ENCODE results near the gene MTG2.

MTG2 gene

DNA sequence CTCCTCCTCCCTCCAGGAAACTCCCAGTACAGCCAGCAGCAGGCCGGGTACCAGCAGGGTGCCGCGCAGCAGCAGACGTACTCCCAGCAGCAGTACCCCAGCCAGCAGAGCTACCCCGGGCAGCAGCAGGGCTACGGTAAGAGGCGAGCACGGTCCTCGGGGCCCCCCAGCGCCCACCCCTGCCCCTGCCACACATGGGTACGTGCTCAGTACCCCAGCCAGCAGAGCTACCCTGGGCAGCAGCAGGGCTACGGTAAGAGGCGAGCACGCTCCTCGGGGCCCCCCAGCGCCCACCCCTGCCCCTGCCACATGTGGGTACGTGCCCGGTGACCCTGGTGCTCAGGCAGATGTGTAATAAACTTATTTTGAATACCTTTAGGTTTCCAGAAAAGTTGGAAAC lies 10.2 kb upstream of the MTG2 start:
- TF ChIP-seq, protein P1, sequence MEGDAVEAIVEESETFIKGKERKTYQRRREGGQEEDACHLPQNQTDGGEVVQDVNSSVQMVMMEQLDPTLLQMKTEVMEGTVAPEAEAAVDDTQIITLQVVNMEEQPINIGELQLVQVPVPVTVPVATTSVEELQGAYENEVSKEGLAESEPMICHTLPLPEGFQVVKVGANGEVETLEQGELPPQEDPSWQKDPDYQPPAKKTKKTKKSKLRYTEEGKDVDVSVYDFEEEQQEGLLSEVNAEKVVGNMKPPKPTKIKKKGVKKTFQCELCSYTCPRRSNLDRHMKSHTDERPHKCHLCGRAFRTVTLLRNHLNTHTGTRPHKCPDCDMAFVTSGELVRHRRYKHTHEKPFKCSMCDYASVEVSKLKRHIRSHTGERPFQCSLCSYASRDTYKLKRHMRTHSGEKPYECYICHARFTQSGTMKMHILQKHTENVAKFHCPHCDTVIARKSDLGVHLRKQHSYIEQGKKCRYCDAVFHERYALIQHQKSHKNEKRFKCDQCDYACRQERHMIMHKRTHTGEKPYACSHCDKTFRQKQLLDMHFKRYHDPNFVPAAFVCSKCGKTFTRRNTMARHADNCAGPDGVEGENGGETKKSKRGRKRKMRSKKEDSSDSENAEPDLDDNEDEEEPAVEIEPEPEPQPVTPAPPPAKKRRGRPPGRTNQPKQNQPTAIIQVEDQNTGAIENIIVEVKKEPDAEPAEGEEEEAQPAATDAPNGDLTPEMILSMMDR (IDR thresholded peaks at IDR 0.05; ENCODE audit: unreplicated experiment in 3 of 3): no peak
- Mint-ChIP-seq H3K9me3 (no peaks in the 10 kb centered on the region), H3K36me3 (ENCODE audit: low read depth) (peaks cover 21% of the 10 kb centered on the region), H3K4me1 (no peaks in the 10 kb centered on the region), H3K27ac (no peak overlapping the region), H3K27me3 (ENCODE audit: low read depth) (no peaks in the 10 kb centered on the region), H3K4me3 (no peak overlapping the region)

DNA sequence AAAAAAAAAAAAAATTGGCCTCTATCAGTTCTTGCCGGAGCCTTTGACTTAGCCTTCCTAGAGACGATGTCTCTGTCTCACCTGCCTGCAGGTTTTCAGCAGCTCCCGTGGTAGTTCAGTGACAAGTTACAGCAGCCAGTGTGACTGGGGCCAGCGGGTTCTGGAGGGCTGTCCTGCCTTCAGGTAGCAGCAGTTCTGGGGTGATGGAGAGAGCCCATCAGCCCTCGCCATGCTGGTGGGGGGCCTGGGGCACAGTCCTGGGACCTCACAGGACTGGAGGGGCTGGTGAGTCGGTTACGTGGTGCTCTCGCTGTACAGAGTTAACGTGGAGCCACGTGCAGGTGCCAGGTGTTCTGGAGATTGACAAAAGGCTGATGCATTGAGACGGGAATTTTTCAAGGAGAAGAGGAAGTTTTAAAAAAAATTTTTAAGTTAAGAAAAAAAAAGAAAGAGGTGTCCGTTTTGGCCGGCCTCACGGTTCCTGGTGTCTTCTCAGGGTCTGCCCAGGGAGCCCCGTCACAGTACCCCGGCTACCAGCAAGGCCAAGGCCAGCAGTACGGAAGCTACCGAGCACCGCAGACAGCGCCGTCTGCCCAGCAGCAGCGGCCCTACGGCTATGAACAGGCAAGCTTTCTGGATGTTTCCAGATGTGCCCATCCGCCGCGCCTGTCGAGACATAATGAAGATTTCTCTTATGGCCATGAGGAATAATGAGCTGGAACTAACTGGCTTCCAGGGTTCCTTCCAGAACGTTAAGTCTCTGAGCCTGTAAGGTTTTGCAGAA lies 8.6 kb upstream of the MTG2 start:
- no peaks in the 10 kb centered on the region for H3K9me3 Mint-ChIP-seq
- TF ChIP-seq, protein P1 (IDR thresholded peaks at IDR 0.05; ENCODE audit: unreplicated experiment in 3 of 3): no peak
- peaks cover 20% of the 10 kb centered on the region for H3K36me3 Mint-ChIP-seq (ENCODE audit: low read depth)
- H3K4me3 Mint-ChIP-seq: no peak overlapping the region
- no peaks in the 10 kb centered on the region for H3K4me1 Mint-ChIP-seq
- H3K27ac Mint-ChIP-seq: no peak overlapping the region
- no peaks in the 10 kb centered on the region for H3K27me3 Mint-ChIP-seq (ENCODE audit: low read depth)

DNA sequence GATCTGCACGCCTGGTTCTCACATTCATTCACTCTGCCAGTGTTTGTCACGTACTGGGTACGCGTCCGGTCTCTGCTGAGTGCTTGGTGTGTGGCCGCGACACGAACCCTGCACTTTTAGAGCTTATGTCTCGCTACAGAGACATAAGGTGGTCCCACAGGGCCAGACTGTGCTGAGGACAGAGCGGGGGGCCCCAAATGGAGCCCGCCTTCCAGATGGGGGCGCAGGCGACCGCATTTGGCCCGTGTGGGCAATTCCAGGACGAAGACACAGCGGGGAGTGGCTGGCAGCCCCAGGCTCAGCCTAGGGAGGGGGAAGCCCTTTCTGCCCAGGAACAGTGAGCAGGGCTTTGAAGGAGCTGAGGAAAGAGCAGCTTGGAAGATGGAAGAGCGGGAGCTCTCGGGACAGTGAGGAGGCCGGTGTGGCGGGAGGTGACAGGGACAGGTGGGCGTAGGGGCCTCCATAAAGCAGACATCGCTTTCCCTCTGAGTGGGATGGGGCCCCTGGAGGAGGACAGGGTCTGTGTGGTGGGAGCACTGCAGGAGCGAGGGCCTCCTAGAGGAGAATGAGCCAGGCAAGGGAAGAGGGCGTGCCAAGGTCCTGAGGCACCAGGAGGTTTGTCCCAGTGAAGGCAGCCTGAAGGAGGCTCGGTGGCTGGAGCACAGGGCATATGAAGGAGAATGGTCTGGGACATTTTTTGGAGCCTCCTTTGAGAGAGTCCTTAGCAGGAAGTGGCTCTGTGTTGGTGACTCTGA lies 7.8 kb upstream of the MTG2 start:
- TF ChIP-seq, protein P1 (IDR thresholded peaks at IDR 0.05; ENCODE audit: unreplicated experiment in 3 of 3): no peak
- Mint-ChIP-seq H3K36me3 (ENCODE audit: low read depth) (peaks cover 21% of the 10 kb centered on the region), H3K27me3 (ENCODE audit: low read depth) (no peaks in the 10 kb centered on the region), H3K27ac (no peak overlapping the region), H3K4me1 (no peaks in the 10 kb centered on the region), H3K4me3 (no peak overlapping the region), H3K9me3 (no peaks in the 10 kb centered on the region)

DNA sequence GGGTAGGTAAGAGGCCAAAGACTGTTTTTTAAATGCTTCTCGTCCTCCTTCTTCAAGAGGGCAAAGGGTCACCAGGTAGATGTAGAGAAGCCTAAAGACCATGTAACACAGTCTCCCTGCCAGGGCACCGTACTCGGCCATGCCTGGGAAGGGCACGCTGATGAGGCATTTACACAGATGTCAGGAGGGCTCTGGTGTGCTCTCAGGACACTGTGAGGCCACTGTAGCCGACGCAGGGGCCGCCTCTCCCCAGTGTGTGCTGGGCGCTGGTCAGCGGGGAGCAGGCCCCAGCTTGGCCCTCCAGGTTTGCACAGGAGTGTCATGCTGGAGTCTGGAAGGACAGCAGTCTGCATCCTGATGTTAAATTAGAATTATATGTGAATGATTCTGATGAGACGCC lies 7.1 kb upstream of the MTG2 start:
- Mint-ChIP-seq H3K27ac (no peak overlapping the region), H3K9me3 (no peaks in the 10 kb centered on the region), H3K27me3 (ENCODE audit: low read depth) (no peaks in the 10 kb centered on the region), H3K4me1 (no peaks in the 10 kb centered on the region), H3K4me3 (no peak overlapping the region), H3K36me3 (ENCODE audit: low read depth) (peaks cover 21% of the 10 kb centered on the region)
- TF ChIP-seq, protein P1 (IDR thresholded peaks at IDR 0.05; ENCODE audit: unreplicated experiment in 3 of 3): no peak

DNA sequence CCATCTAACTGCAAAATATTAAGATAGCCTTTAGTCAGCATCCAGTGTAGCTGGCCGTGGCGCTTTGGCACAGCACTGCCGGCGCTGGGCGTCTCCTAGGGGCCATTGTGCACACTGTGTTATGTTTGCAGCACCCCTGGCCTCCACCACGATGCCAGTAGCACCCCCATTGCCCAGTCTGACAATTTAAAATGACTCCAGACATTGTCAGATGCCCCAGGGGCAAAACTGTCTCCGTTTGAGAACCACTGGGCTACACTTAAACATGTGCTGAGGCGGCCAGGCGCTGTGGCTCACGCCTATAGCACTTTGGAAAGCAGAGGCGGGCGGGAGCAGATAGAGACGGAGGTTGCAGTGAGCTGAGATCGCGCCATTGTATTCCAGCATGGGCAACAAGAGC lies 6.0 kb upstream of the MTG2 start:
- H3K9me3 Mint-ChIP-seq: no peaks in the 10 kb centered on the region
- TF ChIP-seq, protein P1 (IDR thresholded peaks at IDR 0.05; ENCODE audit: unreplicated experiment in 3 of 3): no peak
- H3K36me3 Mint-ChIP-seq (ENCODE audit: low read depth): peaks cover 21% of the 10 kb centered on the region
- no peak overlapping the region for H3K4me3 Mint-ChIP-seq
- no peaks in the 10 kb centered on the region for H3K4me1 Mint-ChIP-seq
- no peak overlapping the region for H3K27ac Mint-ChIP-seq
- H3K27me3 Mint-ChIP-seq (ENCODE audit: low read depth): no peaks in the 10 kb centered on the region

Measured in nephron (organoid).